CD4-positive, CD25-positive, alpha-beta regulatory T cell (primary cell): ENCODE results near the gene SDK1. TPM values are rescaled to one million over a fixed set of nuclear protein-coding genes. Genes with fewer than 3 reads are reported as not detected.

ENCODE experiments used
- ATAC-seq, 2 donors: fragments of 150-1000 bp; cut with Tn5 transposase; one replicate each; pipeline ENCODE4 v1.10.0; 2021; ENCODE audit warnings: low read depth in 2 of 2, moderate number of reproducible peaks in 2 of 2, moderate library complexity in 1 of 2
- DNase-seq, 3 donors: peaks; one replicate each; pipeline versions ENCODE4 v3.0.0 to v3.0.0-alpha.2; 2012 to 2022; ENCODE audit warnings: mixed read lengths in 1 of 3
- H3K27ac ChIP-seq: one replicate; pipeline ENCODE4 v1.7.0; 2013; ENCODE audit warnings: mild to moderate bottlenecking, low read length; ENCODE audit not compliant: insufficient read depth, poor library complexity, severe bottlenecking
- H3K27me3 ChIP-seq: one replicate; pipeline ENCODE4 v1.7.0; 2013; ENCODE audit warnings: low read length; ENCODE audit not compliant: control insufficient read depth, insufficient read depth
- H3K36me3 ChIP-seq: one replicate; pipeline ENCODE4 v1.7.0; 2013; ENCODE audit warnings: mild to moderate bottlenecking, low read length, moderate library complexity; ENCODE audit not compliant: control insufficient read depth, insufficient read depth
- H3K4me1 ChIP-seq: 2 replicates; pipeline ENCODE4 v1.7.0; 2013; ENCODE audit warnings: mild to moderate bottlenecking, low read length; ENCODE audit not compliant: insufficient read depth, control insufficient read depth, poor library complexity, severe bottlenecking
- H3K4me3 ChIP-seq: one replicate; pipeline ENCODE4 v1.7.0; 2013; ENCODE audit warnings: low read depth, mild to moderate bottlenecking, low read length, moderate library complexity
- H3K9me3 ChIP-seq, 2 experiments: 1 replicate in 1 of 2; 2 replicates in 1 of 2; pipeline ENCODE4 v1.7.0; 2013; ENCODE audit warnings: low read length in 2 of 2, mild to moderate bottlenecking in 1 of 2, moderate library complexity in 1 of 2; ENCODE audit not compliant: control insufficient read depth in 2 of 2
- H3K27ac Mint-ChIP-seq, 3 donors: one replicate each; pipeline ENCODE4 v1.8.0; 2020 to 2022; ENCODE audit warnings: mild to moderate bottlenecking in 3 of 3, mixed read lengths in 3 of 3, moderate library complexity in 2 of 3
- H3K27me3 Mint-ChIP-seq: one replicate; pipeline ENCODE4 v1.8.0; 2022; ENCODE audit warnings: mild to moderate bottlenecking, mixed read lengths
- H3K36me3 Mint-ChIP-seq: one replicate; pipeline ENCODE4 v1.8.0; 2020; ENCODE audit warnings: mixed read lengths
- H3K4me1 Mint-ChIP-seq, 4 donors: one replicate each; pipeline ENCODE4 v1.8.0; 2020 to 2022; ENCODE audit warnings: mixed read lengths in 4 of 4, mild to moderate bottlenecking in 1 of 4
- H3K4me3 Mint-ChIP-seq, 4 donors: one replicate each; pipeline ENCODE4 v1.8.0; 2020 to 2022; ENCODE audit warnings: mild to moderate bottlenecking in 4 of 4, mixed read lengths in 4 of 4, moderate library complexity in 3 of 4
- H3K9me3 Mint-ChIP-seq, 7 donors: one replicate each; pipeline ENCODE4 v1.8.0; 2020 to 2022; ENCODE audit warnings: mixed read lengths in 7 of 7, mild to moderate bottlenecking in 3 of 7, moderate library complexity in 2 of 7
- polyA plus RNA-seq, 4 donors: library from polyadenylated mRNA; unstranded; fragments of 300-500 nt; fragmentation: Illumina TruSeq; gene quantifications; one replicate each; pipeline ENCODE4 v1.2.3, GENCODE V29; 2021
- total RNA-seq: library from RNA; stranded (reverse); gene quantifications from one replicate; pipeline ENCODE4 v1.2.3, GENCODE V29; 2022

The SDK1 gene
- total and polyA plus RNA-seq, 5 donors from 2014 or later = 0.47 TPM; not detected in 4

- no peak overlapping the region for H3K4me3 Mint-ChIP-seq
- H3K4me1 Mint-ChIP-seq = no peaks in the 10 kb centered on the region
- Histone ChIP-seq H3K27ac (no peak overlapping the region), H3K9me3 (peaks cover 4 to 6% of the 10 kb centered on the region in 2 experiments), H3K36me3 (no peaks in the 10 kb centered on the region), H3K4me1 (no peaks in the 10 kb centered on the region), H3K4me3 (no peak overlapping the region), H3K27me3 (no peaks in the 10 kb centered on the region)
- DNase-seq = no peak
- peaks cover 0 to 12% (median 5%) of the 10 kb centered on the region in 7 donors for H3K9me3 Mint-ChIP-seq
- H3K27ac Mint-ChIP-seq = no peak overlapping the region
- H3K27me3 Mint-ChIP-seq = peaks cover 9% of the 10 kb centered on the region
- no peaks in the 10 kb centered on the region for H3K36me3 Mint-ChIP-seq
- no peak for ATAC-seq
Observed at GRCh38 chr7:4288791-4289394, 987.8 kb downstream of the SDK1 start.

DNA sequence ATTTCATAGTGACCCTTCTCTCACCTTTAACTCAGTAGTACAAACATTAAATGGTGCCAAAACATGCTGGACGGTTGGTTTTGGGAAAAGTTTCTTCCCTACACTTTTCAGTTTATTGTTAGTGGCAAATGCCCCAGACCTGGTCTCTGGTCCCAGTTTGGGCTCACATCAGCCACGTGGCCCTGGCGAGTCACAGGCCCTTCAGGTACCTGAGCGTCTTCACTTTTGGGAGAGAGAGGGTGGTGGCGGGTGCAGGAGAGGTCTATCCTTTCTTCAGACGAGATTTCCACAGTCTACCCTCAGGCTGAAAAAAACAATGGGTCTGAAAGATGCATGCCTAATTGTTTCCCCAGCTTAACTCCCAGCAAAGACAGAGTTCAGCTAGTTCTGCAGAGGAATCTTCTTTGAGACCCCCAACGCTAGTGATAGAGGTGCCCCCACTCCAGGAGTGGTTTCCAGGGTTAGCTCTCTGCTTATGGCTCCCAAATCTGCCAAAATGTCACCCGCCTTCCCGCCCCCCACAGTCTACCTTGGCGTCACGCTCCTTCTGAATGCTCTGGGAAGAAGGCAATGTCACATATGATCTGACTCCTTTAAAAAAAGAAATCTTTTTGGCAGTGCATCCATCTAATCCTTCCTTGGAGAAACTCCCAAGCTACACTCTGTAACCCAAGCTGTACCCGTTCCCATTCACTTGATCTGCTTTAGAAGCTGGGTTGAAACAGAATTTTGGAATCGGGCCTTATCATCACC, 996.3 kb downstream of the SDK1 start:
- H3K36me3 ChIP-seq = no peaks in the 10 kb centered on the region
- H3K4me3 Mint-ChIP-seq = no peak overlapping the region
- H3K9me3 Mint-ChIP-seq = peaks cover 0 to 18% (median 5%) of the 10 kb centered on the region in 7 donors
- no peak overlapping the region for H3K4me3 ChIP-seq
- no peaks in the 10 kb centered on the region for H3K36me3 Mint-ChIP-seq
- H3K4me1 Mint-ChIP-seq = no peaks in the 10 kb centered on the region
- H3K27ac ChIP-seq = no peak overlapping the region
- ATAC-seq = no peak
- H3K27me3 ChIP-seq = no peaks in the 10 kb centered on the region
- H3K4me1 ChIP-seq = no peaks in the 10 kb centered on the region
- peaks cover 4% of the 10 kb centered on the region in 2 experiments for H3K9me3 ChIP-seq
- H3K27me3 Mint-ChIP-seq = no peaks in the 10 kb centered on the region
- no peak overlapping the region for H3K27ac Mint-ChIP-seq
- DNase-seq = no peak

- Mint-ChIP-seq H3K36me3 (no peaks in the 10 kb centered on the region), H3K27ac (no peak overlapping the region), H3K27me3 (no peaks in the 10 kb centered on the region), H3K4me1 (no peaks in the 10 kb centered on the region), H3K4me3 (no peak overlapping the region), H3K9me3 (peaks cover 0 to 18% (median 5%) of the 10 kb centered on the region in 7 donors)
- H3K4me3 ChIP-seq = no peak overlapping the region
- no peaks in the 10 kb centered on the region for H3K4me1 ChIP-seq
- peaks cover 0 to 2% of the 10 kb centered on the region in 2 experiments for H3K9me3 ChIP-seq
- H3K27me3 ChIP-seq = no peaks in the 10 kb centered on the region
- ATAC-seq (no peak), DNase-seq (no peak)
- H3K27ac ChIP-seq = no peak overlapping the region
- no peaks in the 10 kb centered on the region for H3K36me3 ChIP-seq
Observed at GRCh38 chr7:4297918-4298219, 996.8 kb downstream of the SDK1 start.

- peaks cover 0 to 2% (median 0%) of the 10 kb centered on the region in 4 donors for H3K4me1 Mint-ChIP-seq
- H3K9me3 Mint-ChIP-seq = peaks cover 0 to 9% (median 4%) of the 10 kb centered on the region in 7 donors
- H3K4me1 ChIP-seq = no peaks in the 10 kb centered on the region
- H3K4me3 Mint-ChIP-seq = no peak overlapping the region
- no peaks in the 10 kb centered on the region for H3K36me3 Mint-ChIP-seq
- H3K36me3 ChIP-seq = no peaks in the 10 kb centered on the region
- DNase-seq = no peak
- no peaks in the 10 kb centered on the region for H3K27me3 Mint-ChIP-seq
- no peaks in the 10 kb centered on the region for H3K27me3 ChIP-seq
- no peak overlapping the region for H3K27ac Mint-ChIP-seq
- H3K4me3 ChIP-seq = no peak overlapping the region
- ATAC-seq = no peak
- no peaks in the 10 kb centered on the region for H3K9me3 ChIP-seq
- no peak overlapping the region for H3K27ac ChIP-seq
Observed at GRCh38 chr7:4299431-4299830, 998.4 kb downstream of the SDK1 start.

GRCh38 chr7:4302203-4302905, 1001.3 kb downstream of the SDK1 start:
- Mint-ChIP-seq H3K4me3 (no peak overlapping the region), H3K4me1 (peaks cover 0 to 2% (median 0%) of the 10 kb centered on the region in 4 donors)
- H3K4me1 ChIP-seq = no peaks in the 10 kb centered on the region

GRCh38 chr7:4307316-4308204, 1006.5 kb downstream of the SDK1 start:
- Mint-ChIP-seq H3K9me3 (peaks cover 0 to 3% (median 0%) of the 10 kb centered on the region in 7 donors), H3K4me1 (peaks cover 0 to 2% (median 0%) of the 10 kb centered on the region in 4 donors), H3K36me3 (no peaks in the 10 kb centered on the region), H3K27ac (no peak overlapping the region), H3K4me3 (no peak overlapping the region), H3K27me3 (no peaks in the 10 kb centered on the region)
- H3K27me3 ChIP-seq = no peaks in the 10 kb centered on the region
- H3K4me3 ChIP-seq = no peak overlapping the region
- DNase-seq = no peak
- no peaks in the 10 kb centered on the region for H3K4me1 ChIP-seq
- ATAC-seq = no peak
- no peaks in the 10 kb centered on the region for H3K36me3 ChIP-seq
- no peaks in the 10 kb centered on the region for H3K9me3 ChIP-seq
- no peak overlapping the region for H3K27ac ChIP-seq

More at GRCh38 chr7:4302203-4302905, 1001.3 kb downstream of the SDK1 start:
- Histone ChIP-seq H3K36me3 (no peaks in the 10 kb centered on the region), H3K4me3 (no peak overlapping the region), H3K9me3 (no peaks in the 10 kb centered on the region), H3K27me3 (no peaks in the 10 kb centered on the region), H3K27ac (no peak overlapping the region)
- Mint-ChIP-seq H3K27ac (no peak overlapping the region), H3K36me3 (no peaks in the 10 kb centered on the region), H3K9me3 (peaks cover 0 to 1% (median 0%) of the 10 kb centered on the region in 7 donors), H3K27me3 (no peaks in the 10 kb centered on the region)
- ATAC-seq (no peak), DNase-seq (no peak)

- Histone ChIP-seq H3K9me3 (no peaks in the 10 kb centered on the region), H3K27me3 (no peaks in the 10 kb centered on the region), H3K4me3 (no peak overlapping the region), H3K4me1 (no peaks in the 10 kb centered on the region), H3K27ac (no peak overlapping the region), H3K36me3 (no peaks in the 10 kb centered on the region)
- DNase-seq (no peak), ATAC-seq (no peak)
- Mint-ChIP-seq H3K4me1 (peaks cover 0 to 2% (median 0%) of the 10 kb centered on the region in 4 donors), H3K27ac (no peak overlapping the region), H3K36me3 (no peaks in the 10 kb centered on the region), H3K4me3 (no peak overlapping the region), H3K27me3 (no peaks in the 10 kb centered on the region), H3K9me3 (peaks cover 0 to 3% (median 0%) of the 10 kb centered on the region in 7 donors)
Observed at GRCh38 chr7:4308205-4308590, 1007.1 kb downstream of the SDK1 start.
